KOPT-K1 (cell line): ENCODE results near the gene FBRS.
"Not testable (repeated sequence)": the region's sequence is repeated elsewhere in the genome, so short reads cannot be mapped to it uniquely, and the experiment has no call there.

Experiments
- H3K27ac ChIP-seq: fragments of 200-600 bp; sonication (generic); 2 replicates; pipeline ENCODE4 v1.5.1; 2016; ENCODE audit warnings: antibody characterized with exemption, mild to moderate bottlenecking, low read depth, low read length; ENCODE audit not compliant: poor library complexity, severe bottlenecking
- H3K36me3 ChIP-seq: fragments of 200-600 bp; sonication (generic); 2 replicates; pipeline ENCODE4 v1.5.1; 2017; ENCODE audit warnings: antibody characterized with exemption, mild to moderate bottlenecking, low read length, moderate library complexity; ENCODE audit not compliant: insufficient read depth
- H3K9me3 ChIP-seq: fragments of 200-600 bp; sonication (generic); 2 replicates; pipeline ENCODE4 v1.5.1; 2017; ENCODE audit warnings: antibody characterized with exemption, low read length, mild to moderate bottlenecking; ENCODE audit not compliant: insufficient read depth, poor library complexity, severe bottlenecking

FBRS gene

GRCh38 chr16:30697264-30698138 is 39.3 kb downstream of the FBRS start:
- Histone ChIP-seq H3K36me3 (peaks cover 28% of the 10 kb centered on the region), H3K9me3 (no peaks in the 10 kb centered on the region), H3K27ac (peak overlapping the region; percentile 98)

- Histone ChIP-seq H3K36me3 (peaks cover 36% of the 10 kb centered on the region), H3K27ac (peak overlapping the region; percentile 98), H3K9me3 (no peaks in the 10 kb centered on the region)
Measured at GRCh38 chr16:30698139-30698815, 40.0 kb downstream of the FBRS start.

GRCh38 chr16:30698816-30699614 is 40.8 kb downstream of the FBRS start, which contains the start of gene SRCAP:
TSS of gene SRCAP (plus strand) at chr16:30699171. CDS start at chr16:30700825, 1,654 bp downstream.
- H3K27ac ChIP-seq = peak within 1 kb of the TSS; percentile 98
- peaks cover 43% of the 10 kb centered on the region for H3K36me3 ChIP-seq

GRCh38 chr16:30699615-30700099 is 41.4 kb downstream of the FBRS start:
- H3K36me3 ChIP-seq = peaks cover 50% of the 10 kb centered on the region
- H3K27ac ChIP-seq = peak overlapping the region; percentile 98
- H3K9me3 ChIP-seq = no peaks in the 10 kb centered on the region

More at GRCh38 chr16:30698816-30699614, 40.8 kb downstream of the FBRS start, which contains the start of gene SRCAP:
- H3K9me3 ChIP-seq = no peaks in the 10 kb centered on the region

GRCh38 chr16:30700491-30700890 is 42.3 kb downstream of the FBRS start:
- no peak overlapping the region for H3K27ac ChIP-seq

GRCh38 chr16:30700971-30701370 is 42.7 kb downstream of the FBRS start:
- Histone ChIP-seq H3K27ac (no peak overlapping the region), H3K9me3 (no peaks in the 10 kb centered on the region), H3K36me3 (peaks cover 63% of the 10 kb centered on the region)

More at GRCh38 chr16:30700491-30700890, 42.3 kb downstream of the FBRS start:
- no peaks in the 10 kb centered on the region for H3K9me3 ChIP-seq
- H3K36me3 ChIP-seq = peaks cover 58% of the 10 kb centered on the region

- peaks cover 84% of the 10 kb centered on the region for H3K36me3 ChIP-seq
- H3K27ac ChIP-seq, H3K9me3 ChIP-seq: not testable (repeated sequence)
Measured at GRCh38 chr16:30703071-30703470, 44.8 kb downstream of the FBRS start.

GRCh38 chr16:30703971-30704370 is 45.7 kb downstream of the FBRS start:
- Histone ChIP-seq H3K9me3 (no peaks in the 10 kb centered on the region), H3K36me3 (peaks cover 93% of the 10 kb centered on the region)

GRCh38 chr16:30706046-30706445 is 47.8 kb downstream of the FBRS start:
- Histone ChIP-seq H3K27ac (no peak overlapping the region), H3K36me3 (peaks cover 99% of the 10 kb centered on the region), H3K9me3 (no peaks in the 10 kb centered on the region)

More at GRCh38 chr16:30703971-30704370, 45.7 kb downstream of the FBRS start:
- H3K27ac ChIP-seq = no peak overlapping the region

GRCh38 chr16:30710971-30711370 is 52.7 kb downstream of the FBRS start:
- no peaks in the 10 kb centered on the region for H3K9me3 ChIP-seq
- no peak overlapping the region for H3K27ac ChIP-seq
- H3K36me3 ChIP-seq = peaks cover 100% of the 10 kb centered on the region

- peaks cover 100% of the 10 kb centered on the region for H3K36me3 ChIP-seq
Measured at GRCh38 chr16:30711712-30712111, 53.5 kb downstream of the FBRS start.

GRCh38 chr16:30715750-30716445 is 57.7 kb downstream of the FBRS start:
- no peak overlapping the region for H3K27ac ChIP-seq
- H3K9me3 ChIP-seq = no peaks in the 10 kb centered on the region
- H3K36me3 ChIP-seq = peaks cover 99% of the 10 kb centered on the region

More at GRCh38 chr16:30711712-30712111, 53.5 kb downstream of the FBRS start:
- H3K9me3 ChIP-seq = no peaks in the 10 kb centered on the region
- no peak overlapping the region for H3K27ac ChIP-seq

GRCh38 chr16:30720086-30720485 is 61.9 kb downstream of the FBRS start:
- H3K27ac ChIP-seq = no peak overlapping the region
- peaks cover 99% of the 10 kb centered on the region for H3K36me3 ChIP-seq

More at GRCh38 chr16:30720086-30720485, 61.9 kb downstream of the FBRS start:
- H3K9me3 ChIP-seq = no peaks in the 10 kb centered on the region
